HuH-7 (cell line): ENCODE data around the gene COL20A1.

ENCODE experiments used
- DNase-seq: peaks from one replicate; pipeline ENCODE4 v3.0.0; 2011; ENCODE audit warnings: low spot score

Gene COL20A1

GRCh38 chr20:63309261-63310071 lies 16.5 kb downstream of the COL20A1 start:
- DNase-seq = peak; percentile 94

DNA sequence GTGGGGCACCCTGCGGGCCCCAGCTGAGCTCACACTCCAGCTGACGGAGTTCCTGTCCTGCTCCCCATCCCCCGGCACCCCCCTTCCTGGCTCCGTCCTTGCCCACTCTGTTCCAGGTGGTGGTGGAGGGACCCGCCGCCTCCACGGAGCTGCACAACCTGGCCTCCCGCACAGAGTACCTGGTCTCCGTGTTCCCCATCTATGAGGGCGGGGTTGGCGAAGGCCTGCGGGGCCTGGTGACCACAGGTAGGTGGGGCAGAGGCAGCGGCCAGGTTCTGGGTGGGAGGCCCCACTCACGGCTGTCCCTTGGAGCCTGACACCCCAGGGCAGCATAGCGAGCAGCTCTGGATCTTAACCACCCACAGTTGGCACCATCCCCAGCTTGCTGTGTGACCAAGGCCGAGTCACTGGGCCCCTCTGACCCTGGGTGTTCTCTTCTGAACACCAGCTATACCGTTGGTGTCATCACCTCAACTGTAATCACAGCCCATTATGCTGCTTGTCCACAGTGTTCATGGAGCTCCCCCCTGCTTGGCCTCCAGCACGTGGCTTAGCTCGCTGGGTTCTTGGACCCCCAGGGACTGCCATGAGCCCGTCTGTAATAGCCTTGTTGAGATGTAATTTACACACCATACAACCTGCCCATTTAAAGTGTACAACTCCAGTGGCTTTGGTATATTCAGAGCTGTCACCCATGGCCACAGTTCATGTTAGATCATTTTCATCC lies 17.4 kb downstream of the COL20A1 start:
- DNase-seq = no peak

DNA sequence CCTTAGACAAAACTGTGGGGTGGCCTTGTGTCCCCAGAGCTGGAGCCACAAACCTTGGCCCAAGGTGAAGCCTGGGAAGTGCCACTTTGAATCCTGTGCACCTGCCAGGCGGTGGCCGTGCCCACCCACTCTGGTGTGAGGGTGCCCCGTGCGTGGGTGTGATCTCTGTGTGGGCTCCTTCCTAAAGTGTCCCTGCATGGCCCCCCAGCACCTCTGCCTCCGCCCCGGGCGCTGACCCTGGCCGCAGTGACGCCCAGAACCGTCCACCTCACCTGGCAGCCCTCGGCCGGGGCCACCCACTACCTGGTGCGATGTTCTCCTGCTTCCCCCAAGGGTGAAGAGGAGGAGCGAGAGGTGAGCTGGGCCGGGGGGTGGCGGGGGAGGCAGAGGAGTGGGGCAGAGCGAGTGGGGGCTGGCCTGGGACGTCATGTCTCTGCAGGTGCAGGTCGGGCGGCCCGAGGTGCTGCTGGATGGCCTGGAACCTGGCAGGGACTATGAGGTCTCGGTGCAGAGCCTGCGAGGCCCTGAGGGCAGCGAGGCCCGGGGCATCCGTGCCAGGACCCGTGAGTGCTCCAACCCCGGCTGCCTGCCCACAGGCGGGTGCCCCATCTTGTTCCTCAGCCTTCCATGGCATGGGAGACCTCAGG lies 18.3 kb downstream of the COL20A1 start:
- no peak for DNase-seq

DNA sequence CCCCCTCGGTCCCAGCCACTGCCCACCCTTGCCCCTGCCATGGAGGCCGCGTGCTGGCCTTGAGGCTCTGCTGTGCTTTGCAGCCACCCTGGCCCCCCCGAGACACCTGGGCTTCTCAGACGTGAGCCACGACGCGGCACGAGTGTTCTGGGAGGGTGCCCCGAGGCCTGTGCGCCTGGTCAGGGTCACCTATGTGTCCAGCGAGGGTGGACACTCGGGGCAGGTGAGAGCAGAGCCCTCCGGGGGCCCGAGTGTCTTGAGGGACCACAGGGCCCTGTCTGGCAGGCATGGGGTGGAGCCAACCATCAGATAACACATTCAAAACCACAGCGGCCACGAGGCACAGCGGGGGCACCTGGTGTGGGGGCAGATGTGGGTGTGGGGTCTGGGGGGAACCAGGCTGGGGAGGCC lies 18.9 kb downstream of the COL20A1 start:
- DNase-seq = no peak

DNA sequence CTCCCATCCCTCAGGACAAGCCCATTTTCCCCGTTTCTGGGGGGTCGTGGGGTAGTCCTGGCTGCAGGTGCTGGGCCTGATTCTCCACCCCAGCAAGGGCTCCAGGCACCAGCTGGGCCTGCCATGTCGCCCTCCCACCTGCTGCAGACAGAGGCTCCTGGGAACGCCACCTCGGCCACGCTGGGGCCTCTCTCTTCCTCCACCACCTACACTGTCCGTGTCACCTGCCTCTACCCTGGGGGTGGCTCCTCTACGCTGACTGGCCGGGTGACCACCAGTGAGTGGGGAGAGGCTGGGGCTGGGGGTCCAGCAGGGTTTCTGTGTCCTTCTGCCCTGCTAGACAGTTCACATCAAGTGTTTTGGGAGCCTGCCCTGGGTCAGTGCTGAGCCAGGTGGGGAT lies 19.3 kb downstream of the COL20A1 start:
- no peak for DNase-seq

GRCh38 chr20:63312690-63313348 lies 19.8 kb downstream of the COL20A1 start:
- DNase-seq = no peak

- DNase-seq = no peak
Observed at GRCh38 chr20:63313349-63314014, 20.5 kb downstream of the COL20A1 start.

DNA sequence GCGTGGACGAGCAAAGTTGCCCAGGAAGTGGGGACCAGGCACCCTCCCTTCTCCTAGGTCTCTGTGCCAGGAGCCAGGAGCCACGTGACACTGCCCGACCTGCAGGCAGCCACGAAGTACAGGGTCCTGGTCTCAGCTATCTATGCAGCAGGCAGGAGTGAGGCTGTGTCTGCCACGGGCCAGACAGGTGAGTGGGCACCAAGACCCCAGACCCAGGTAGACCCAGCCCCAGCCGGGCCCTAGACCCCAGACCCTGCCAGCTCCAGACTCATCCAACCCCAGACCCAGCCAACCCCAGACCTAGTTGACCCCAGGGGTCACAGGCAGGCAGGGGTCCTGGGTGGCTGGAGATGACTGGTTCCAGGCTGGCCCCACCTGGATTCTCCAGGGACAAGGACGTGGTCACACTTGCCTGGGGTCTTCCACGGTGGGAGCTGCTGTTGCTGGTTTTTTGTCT lies 21.1 kb downstream of the COL20A1 start:
- DNase-seq = no peak

GRCh38 chr20:63314566-63315239 lies 21.7 kb downstream of the COL20A1 start:
- no peak for DNase-seq

DNA sequence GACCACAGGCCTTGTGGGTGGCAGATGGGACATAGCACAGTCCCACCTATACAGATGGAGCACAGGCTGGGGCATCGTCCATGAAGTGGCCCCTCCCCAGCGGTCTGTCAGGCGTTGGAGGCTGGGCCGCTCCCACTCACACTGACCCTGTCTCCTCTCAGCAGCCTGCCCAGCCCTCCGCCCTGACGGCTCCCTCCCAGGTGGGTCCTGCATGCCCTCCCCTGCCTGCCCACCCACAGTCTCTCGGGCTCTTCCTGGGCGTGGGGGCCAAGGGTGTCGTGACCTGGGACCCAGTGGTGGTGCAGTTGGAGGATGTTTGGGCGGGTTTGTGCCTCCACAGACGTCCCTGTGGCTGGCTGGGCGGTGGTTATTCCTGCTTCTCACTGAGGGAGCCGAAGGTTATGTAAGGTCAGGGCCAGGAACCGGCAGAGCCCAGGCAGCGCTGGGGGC lies 22.3 kb downstream of the COL20A1 start:
- no peak for DNase-seq

DNA sequence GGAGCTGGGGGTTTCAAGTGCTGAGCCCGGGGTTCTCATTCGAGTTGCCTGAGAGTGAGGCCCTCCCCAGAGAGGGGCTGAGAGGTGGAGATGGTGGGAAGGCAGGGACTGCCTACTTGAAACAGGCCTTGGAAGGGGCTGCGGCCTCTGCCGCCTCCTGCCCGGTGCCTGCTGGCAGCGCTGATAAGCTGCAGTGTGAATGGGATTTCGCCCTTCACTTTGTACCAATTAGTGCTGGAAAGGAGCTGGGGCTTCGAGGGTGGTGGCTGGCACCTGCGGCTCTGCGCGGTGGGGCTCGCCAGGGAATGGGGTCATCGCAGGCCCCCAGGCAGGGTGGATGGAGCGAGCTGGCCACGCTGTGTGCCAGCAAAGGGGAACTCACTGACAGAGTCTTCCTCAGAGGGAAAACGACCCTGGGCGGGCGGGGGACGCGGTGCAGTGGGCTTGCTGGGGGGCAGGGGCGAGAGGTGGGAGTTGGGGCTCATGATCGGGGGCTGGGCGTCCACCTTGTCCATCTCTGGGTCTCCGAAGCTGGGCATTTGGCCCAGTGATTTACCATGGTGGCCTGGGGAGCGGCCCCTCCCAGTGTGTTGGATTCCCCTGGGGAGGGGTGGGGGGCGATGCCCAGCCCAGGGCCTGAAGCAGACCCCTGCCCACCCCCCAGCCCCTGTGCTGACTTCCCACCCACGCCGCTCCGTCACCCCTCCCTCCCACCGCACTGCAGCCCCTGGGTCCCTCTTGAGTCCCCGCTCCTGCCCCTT lies 22.9 kb downstream of the COL20A1 start:
- no peak for DNase-seq

DNA sequence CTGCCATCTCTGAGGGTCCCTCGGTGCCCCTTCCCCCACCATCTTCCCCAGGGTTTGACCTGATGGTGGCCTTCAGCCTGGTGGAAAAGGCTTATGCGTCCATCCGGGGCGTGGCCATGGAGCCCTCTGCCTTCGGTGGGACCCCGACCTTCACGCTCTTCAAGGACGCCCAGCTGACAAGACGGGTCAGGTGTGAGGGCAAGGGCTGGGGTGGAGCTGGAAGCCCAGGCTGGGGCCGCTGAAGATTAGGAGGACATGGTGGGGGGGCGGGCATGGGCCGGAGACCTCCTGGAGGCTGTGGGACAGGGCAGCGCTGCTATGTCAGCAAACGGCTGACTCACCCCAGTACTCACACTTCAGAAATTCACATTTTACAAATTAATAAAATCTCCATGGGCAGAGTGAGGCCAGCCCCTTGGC lies 23.5 kb downstream of the COL20A1 start:
- DNase-seq = no peak

GRCh38 chr20:63317061-63317460 lies 24.1 kb downstream of the COL20A1 start:
- DNase-seq = no peak

DNA sequence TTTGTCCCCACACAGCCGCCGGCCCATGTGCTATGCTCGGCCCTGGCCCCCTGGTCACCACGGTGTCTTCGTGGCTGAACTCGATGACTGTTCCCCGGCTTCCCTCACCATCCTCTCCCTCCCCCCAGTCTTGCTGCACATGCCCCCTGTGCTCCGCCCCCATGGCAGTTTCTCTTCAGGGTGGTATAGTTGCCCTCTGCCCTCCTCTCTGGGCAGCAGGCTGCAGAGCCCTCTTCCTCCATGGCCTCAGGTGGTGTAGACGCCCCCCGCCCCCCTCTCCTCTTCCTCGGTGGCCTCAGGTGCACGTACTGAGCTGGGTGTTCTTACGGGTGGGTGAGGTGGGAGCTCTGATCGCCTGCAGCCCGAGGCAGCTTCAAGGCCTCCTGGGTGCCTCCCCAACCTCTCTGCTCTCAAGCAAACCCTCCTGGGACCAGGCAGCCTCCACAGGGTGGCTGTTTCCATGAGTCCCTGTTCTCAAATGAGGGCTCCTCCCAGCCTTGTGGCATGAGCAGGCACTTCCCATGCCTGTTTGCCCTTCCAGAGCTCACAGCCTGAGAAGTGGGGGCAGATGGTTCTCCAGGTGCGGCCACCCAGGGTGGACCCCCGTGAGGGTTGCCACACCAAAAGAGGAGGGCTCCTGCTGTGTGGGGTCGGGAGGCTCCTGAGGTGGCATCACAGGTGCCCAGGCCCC lies 24.8 kb downstream of the COL20A1 start:
- no peak for DNase-seq

DNA sequence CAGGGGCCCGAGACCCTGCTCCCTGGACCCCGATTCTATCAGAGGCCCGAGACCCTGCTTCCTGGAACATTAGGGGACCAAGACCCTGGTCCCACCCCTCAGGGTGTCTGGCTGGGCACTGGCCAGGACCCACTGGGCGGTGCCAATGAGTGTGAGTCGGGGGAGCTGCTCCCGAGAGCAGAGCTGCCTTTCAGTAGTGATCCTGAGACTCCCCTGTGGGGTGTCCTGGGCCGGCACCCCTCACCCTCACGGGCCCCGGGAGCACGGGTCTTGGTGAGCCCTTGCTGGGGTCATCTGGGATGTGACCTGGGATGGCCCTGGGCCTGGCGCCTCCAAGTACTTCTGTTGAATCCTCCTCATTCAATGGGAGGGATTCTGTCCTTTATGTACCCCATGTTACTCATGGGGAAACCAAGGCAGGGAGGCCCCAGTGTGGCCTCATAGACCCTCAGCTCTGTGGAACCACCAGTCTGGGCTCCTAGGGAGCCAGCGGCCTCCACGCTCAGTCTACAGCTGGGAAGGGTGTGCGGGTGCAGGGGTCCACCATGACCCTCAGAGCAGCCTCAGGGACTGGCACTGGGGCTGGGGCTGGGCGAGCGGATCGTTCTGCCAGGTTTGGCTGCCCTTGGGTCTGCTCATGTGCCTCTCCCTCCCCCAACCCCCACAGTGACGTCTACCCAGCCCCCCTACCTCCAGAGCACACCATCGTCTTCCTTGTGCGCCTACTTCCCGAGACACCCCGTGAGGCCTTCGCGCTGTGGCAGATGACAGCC lies 25.6 kb downstream of the COL20A1 start:
- DNase-seq = no peak

DNA sequence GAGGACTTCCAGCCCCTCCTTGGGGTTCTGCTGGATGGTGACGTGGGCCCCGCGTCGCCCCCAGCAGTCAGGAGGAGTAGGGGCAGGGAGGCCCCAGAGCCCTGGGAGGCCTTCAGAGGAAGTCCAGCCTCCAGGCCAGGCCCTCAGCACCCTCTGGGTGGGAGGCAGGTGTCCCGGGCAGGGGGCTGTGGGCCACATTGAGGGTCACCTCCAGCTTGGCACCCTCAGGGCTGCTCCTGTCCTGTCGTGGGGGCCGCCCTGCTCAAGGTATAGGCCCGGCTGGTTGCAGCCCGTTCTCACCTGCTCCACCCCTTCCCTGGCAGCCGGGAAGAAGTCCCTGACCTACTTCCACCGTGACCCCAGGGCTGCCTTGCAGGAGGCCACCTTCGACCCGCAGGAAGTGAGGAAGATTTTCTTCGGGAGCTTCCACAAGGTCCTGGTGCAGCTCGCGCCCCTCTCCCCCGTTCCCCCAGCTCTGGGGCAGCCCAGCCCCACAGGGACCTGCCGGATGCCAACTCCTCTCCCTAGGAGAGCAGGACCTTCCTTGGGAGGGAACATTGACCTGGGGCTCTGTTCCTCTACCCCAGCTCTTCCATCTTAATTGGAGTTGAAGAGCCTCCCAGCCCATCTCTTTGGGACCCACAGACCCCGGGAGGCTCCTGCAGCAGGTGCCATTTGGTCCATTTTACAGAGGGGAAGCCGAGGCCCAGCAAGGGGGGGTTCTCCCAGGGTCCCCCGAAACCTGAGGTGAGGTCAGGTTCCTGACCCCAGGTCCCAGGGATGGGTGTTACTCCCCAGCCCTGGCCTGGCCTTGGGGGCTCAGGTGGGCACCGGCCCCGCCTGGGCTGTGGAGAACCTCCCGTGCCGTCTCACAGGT lies 26.4 kb downstream of the COL20A1 start:
- no peak for DNase-seq

DNA sequence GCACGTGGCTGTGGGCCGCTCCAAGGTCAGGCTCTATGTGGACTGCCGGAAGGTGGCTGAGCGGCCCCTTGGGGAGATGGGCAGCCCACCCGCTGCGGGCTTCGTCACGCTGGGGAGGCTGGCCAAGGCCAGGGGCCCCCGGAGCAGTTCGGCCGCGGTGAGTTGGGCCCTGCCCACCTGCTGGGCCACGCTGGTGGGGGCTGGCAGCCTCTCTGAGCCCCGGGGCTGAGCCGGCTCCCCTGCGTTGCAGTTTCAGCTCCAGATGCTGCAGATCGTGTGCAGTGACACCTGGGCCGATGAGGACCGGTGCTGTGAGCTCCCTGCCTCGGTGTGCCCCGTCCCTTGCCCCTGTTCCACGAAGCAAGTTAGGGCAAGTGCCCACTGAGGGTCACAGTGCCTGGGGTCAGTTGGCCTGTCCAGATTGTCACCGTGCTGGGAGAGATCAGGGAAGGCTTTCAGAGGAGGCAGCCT lies 27.1 kb downstream of the COL20A1 start:
- DNase-seq = no peak

DNA sequence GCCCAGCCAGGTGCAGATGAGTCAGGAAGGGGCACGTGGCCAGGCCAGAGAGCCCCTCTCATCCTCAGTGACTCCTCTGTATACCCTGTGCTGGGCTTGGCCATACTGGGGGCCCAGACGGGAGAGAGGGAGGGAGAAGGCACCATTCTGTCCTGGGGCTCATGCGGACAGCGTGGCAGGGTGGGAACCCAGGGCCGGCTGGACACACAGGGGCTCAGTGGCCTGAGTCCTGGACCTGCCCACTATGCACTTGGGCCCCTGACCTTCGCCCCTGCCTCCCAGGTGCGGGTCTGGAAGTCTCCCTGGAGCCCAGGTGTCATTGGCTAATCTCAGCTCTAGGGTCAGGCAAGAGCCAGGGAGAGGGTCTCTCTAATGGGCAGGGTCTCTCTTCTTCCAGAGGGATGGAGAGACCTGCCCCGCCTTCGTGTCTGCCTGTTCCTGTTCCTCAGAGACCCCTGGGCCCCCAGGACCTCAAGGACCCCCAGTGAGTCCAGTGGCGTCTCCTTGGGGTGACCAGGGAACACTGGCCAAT lies 27.7 kb downstream of the COL20A1 start:
- no peak for DNase-seq
